ENCODE results near the gene SLC6A3. TPM values are rescaled to one million over a fixed set of nuclear protein-coding genes. Genes with fewer than 3 reads are reported as not detected.

Gene SLC6A3
- polyA plus RNA-seq, 3 donors: not detected

- DNase-seq: no peak
- H3K9ac ChIP-seq (ENCODE audit: insufficient read depth, low read length, poor library complexity, severe bottlenecking): no peak overlapping the region
- Mint-ChIP-seq H3K27me3 (ENCODE audit: low read depth in 3 of 3) (peaks cover 45 to 68% (median 56%) of the 10 kb centered on the region in 3 donors), H3K27ac (no peak overlapping the region), H3K4me3 (peak overlapping the region in 1 of 2 donors; percentile 79), H3K36me3 (no peaks in the 10 kb centered on the region), H3K4me1 (no peaks in the 10 kb centered on the region), H3K9me3 (peaks cover 0 to 7% (median 4%) of the 10 kb centered on the region in 7 donors)
- H3K27me3 ChIP-seq (ENCODE audit: control insufficient read depth in 2 of 2, insufficient read depth in 2 of 2, low read length in 2 of 2): peaks cover 17 to 45% of the 10 kb centered on the region in 2 donors
- no peak overlapping the region for H3K4me3 ChIP-seq (replicated peaks in 1 of 3; ENCODE audit: low read depth in 2 of 3, low read length in 3 of 3)
- H3K4me1 ChIP-seq (ENCODE audit: control insufficient read depth in 1 of 2, insufficient read depth in 2 of 2, low read length in 2 of 2): no peaks in the 10 kb centered on the region
- WGBS (ENCODE audit: insufficient coverage): 83% methylated on average over 29 of the region's 36 CpGs
- no peaks in the 10 kb centered on the region for H3K36me3 ChIP-seq (replicated peaks in 1 of 2; ENCODE audit: control insufficient read depth in 1 of 2, insufficient read depth in 2 of 2, low read length in 2 of 2)
- no peak overlapping the region for H3K27ac ChIP-seq (ENCODE audit: low read depth in 1 of 2, low read length in 2 of 2)
- no peaks in the 10 kb centered on the region for H3K79me2 ChIP-seq (ENCODE audit: insufficient read depth, low read length)
- no peak overlapping the region for H2AFZ ChIP-seq (ENCODE audit: insufficient read depth, low read depth, low read length, poor library complexity, severe bottlenecking)
- H3K4me2 ChIP-seq (replicated peaks; ENCODE audit: extremely low read depth, low read length, poor library complexity, severe bottlenecking): no peak overlapping the region
- H3K9me3 ChIP-seq (replicated peaks in 1 of 2; ENCODE audit: control insufficient read depth in 1 of 2, insufficient read depth in 1 of 2, low read length in 2 of 2): no peaks in the 10 kb centered on the region
- TF ChIP-seq CTCF (IDR thresholded peaks at IDR 0.05): no peak
- intact Hi-C loops (cut with micrococcal nuclease): no loop called here
- H4K20me1 ChIP-seq (ENCODE audit: insufficient read depth, low read length): no peaks in the 10 kb centered on the region
Measured at GRCh38 chr5:1442222-1443145, 2.8 kb downstream of the SLC6A3 start.

- H3K9me3 ChIP-seq (replicated peaks in 1 of 2; ENCODE audit: control insufficient read depth in 1 of 2, insufficient read depth in 1 of 2, low read length in 2 of 2): no peaks in the 10 kb centered on the region
- H3K9ac ChIP-seq (ENCODE audit: insufficient read depth, low read length, poor library complexity, severe bottlenecking): no peak overlapping the region
- no peaks in the 10 kb centered on the region for H3K4me1 Mint-ChIP-seq
- H3K79me2 ChIP-seq (ENCODE audit: insufficient read depth, low read length): no peaks in the 10 kb centered on the region
- no peak for DNase-seq
- H2AFZ ChIP-seq (ENCODE audit: insufficient read depth, low read depth, low read length, poor library complexity, severe bottlenecking): no peak overlapping the region
- no peak overlapping the region for H3K4me3 Mint-ChIP-seq
- no peaks in the 10 kb centered on the region for H3K4me1 ChIP-seq (ENCODE audit: control insufficient read depth in 1 of 2, insufficient read depth in 2 of 2, low read length in 2 of 2)
- WGBS (ENCODE audit: insufficient coverage): 95% methylated on average over 18 of the region's 24 CpGs
- no peaks in the 10 kb centered on the region for H4K20me1 ChIP-seq (ENCODE audit: insufficient read depth, low read length)
- no peak overlapping the region for H3K4me2 ChIP-seq (replicated peaks; ENCODE audit: extremely low read depth, low read length, poor library complexity, severe bottlenecking)
- peaks cover 34 to 61% (median 44%) of the 10 kb centered on the region in 3 donors for H3K27me3 Mint-ChIP-seq (ENCODE audit: low read depth in 3 of 3)
- peak overlapping the region in 1 of 7 donors; percentile 38 for H3K27ac Mint-ChIP-seq
- no peak for TF ChIP-seq CTCF (IDR thresholded peaks at IDR 0.05)
- no peaks in the 10 kb centered on the region for H3K36me3 Mint-ChIP-seq
- intact Hi-C loops (cut with micrococcal nuclease): no loop called here
- H3K27me3 ChIP-seq (ENCODE audit: control insufficient read depth in 2 of 2, insufficient read depth in 2 of 2, low read length in 2 of 2): peaks cover 11 to 34% of the 10 kb centered on the region in 2 donors
- no peaks in the 10 kb centered on the region for H3K36me3 ChIP-seq (replicated peaks in 1 of 2; ENCODE audit: control insufficient read depth in 1 of 2, insufficient read depth in 2 of 2, low read length in 2 of 2)
- no peak overlapping the region for H3K27ac ChIP-seq (ENCODE audit: low read depth in 1 of 2, low read length in 2 of 2)
- peaks cover 0 to 5% (median 4%) of the 10 kb centered on the region in 7 donors for H3K9me3 Mint-ChIP-seq
- no peak overlapping the region for H3K4me3 ChIP-seq (replicated peaks in 1 of 3; ENCODE audit: low read depth in 2 of 3, low read length in 3 of 3)
Measured at GRCh38 chr5:1441166-1441865, 3.9 kb downstream of the SLC6A3 start.
